ENCODE results near the gene ATP1A1.

The ATP1A1 gene

DNA sequence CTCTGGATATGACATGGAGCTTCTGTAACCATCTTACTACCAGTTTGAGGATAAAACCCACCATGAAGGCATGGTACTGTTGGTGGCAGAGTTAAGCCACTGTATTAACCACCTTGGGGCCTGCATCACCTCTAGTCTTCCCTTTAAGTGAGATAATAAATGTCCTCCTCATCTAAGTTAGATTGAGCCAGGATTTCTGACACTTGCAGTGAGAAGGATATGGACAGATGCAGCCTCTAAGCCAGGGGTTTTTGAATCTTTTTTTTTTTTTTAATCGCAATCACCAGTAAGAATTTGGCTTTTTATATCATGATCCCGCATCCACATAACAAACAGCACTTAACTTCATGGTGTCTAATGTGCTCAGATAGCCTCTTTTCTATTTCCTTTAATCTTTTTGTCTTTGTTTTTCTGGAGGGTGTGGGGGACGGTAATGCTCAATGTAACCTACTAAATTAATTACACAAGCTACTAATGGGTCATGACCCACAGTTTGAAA, 42.2 kb downstream of the ATP1A1 start:
- H3K9ac ChIP-seq (ENCODE audit: low read depth, low read length, poor library complexity) = no peak overlapping the region
- H3K18ac ChIP-seq (ENCODE audit: low read length) = no peak overlapping the region
- H2BK15ac ChIP-seq (ENCODE audit: low read length) = no peak overlapping the region
- no peak overlapping the region for H2AFZ ChIP-seq (ENCODE audit: low read length)
- no peak overlapping the region for H3K4ac ChIP-seq (ENCODE audit: low read length)
- no peak overlapping the region for H3K14ac ChIP-seq (ENCODE audit: low read length)
- H3K4me3 ChIP-seq (ENCODE audit: low read length in 2 of 2) = no peak overlapping the region
- no peak overlapping the region for H2BK5ac ChIP-seq (ENCODE audit: low read length)
- H3K23ac ChIP-seq (ENCODE audit: low read depth, low read length, poor library complexity) = no peak overlapping the region
- peaks cover 5 to 7% of the 10 kb centered on the region in 2 donors for H3K4me1 ChIP-seq (ENCODE audit: control insufficient read depth in 2 of 2, insufficient read depth in 1 of 2, low read depth in 1 of 2, low read length in 2 of 2)
- no peak overlapping the region for H2BK120ac ChIP-seq (ENCODE audit: low read depth, low read length)
- no peaks in the 10 kb centered on the region for H3K9me3 ChIP-seq (replicated peaks in 1 of 2; ENCODE audit: control insufficient read depth in 2 of 2, insufficient read depth in 1 of 2, low read depth in 1 of 2, low read length in 2 of 2)
- no peak overlapping the region for H3K4me2 ChIP-seq (ENCODE audit: insufficient read depth, low read length, poor library complexity, severe bottlenecking)
- DNase-seq (ENCODE audit: low spot score) = no peak
- no peak overlapping the region for H2BK12ac ChIP-seq (ENCODE audit: low read length)
- no peaks in the 10 kb centered on the region for H3K27me3 ChIP-seq (ENCODE audit: control insufficient read depth in 3 of 3, insufficient read depth in 3 of 3, low read depth in 1 of 3, low read length in 3 of 3)
- peaks cover 1% of the 10 kb centered on the region for H3K79me1 ChIP-seq (ENCODE audit: low read depth, low read length)
- no peak overlapping the region for H4K8ac ChIP-seq (ENCODE audit: low read depth, low read length)
- no peak overlapping the region for H2AK5ac ChIP-seq (ENCODE audit: low read depth, low read length)
- H3K36me3 ChIP-seq (replicated peaks in 1 of 2; ENCODE audit: control insufficient read depth in 2 of 2, insufficient read depth in 2 of 2, low read length in 2 of 2) = no peaks in the 10 kb centered on the region
- no peak overlapping the region for H3K27ac ChIP-seq (replicated peaks; ENCODE audit: low read length)
- H4K91ac ChIP-seq (ENCODE audit: low read depth, low read length, poor library complexity) = no peak overlapping the region
- no CpG with 5 or more reads among the region's 3 CpGs for WGBS, 2 donors (ENCODE audit: extremely low coverage in 2 of 2, insufficient read length in 2 of 2, insufficient replicate concordance in 1 of 2)

DNA sequence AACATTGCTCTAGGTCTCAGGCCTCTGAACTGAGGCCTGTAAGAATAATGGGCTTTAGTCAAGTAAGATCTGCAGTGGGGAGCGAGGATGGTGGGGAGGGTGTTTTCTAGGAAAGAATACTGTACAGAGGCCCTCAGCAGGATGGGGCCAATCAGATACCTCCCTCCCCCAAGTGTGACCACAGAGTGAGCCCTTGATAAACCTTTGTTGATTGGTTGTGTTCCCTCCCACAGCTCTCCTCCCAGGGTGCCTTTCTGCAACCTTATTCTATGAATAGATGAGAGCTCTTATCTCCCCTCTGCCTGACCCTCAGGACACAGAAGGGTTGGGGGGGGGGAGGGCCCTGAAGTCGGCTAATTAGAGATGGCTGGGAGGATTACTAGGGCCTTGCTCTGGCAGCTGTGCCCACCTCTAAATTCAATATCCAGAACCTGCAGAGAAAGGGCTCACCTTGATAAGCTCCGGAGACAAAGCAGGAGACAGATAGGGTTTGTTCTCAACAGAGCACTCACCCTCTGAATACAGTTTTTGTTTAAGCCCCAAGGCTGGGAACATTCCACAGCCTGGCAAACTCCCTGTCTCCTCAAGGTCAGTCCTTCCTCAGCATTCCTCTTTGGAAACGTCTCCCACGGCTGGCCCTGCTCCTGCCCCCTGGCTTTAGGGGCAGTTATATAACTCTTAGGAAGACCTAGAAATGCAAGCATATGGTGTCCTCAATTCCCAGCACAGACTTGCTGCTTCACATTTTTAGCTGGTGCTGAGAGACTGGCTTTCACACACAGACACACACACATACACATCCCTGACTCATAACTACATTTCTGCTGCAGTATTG, 42.9 kb downstream of the ATP1A1 start:
- no peak overlapping the region for H3K4ac ChIP-seq (ENCODE audit: low read length)
- H2AFZ ChIP-seq (ENCODE audit: low read length) = no peak overlapping the region
- peak; percentile 29 for DNase-seq (ENCODE audit: low spot score)

DNA sequence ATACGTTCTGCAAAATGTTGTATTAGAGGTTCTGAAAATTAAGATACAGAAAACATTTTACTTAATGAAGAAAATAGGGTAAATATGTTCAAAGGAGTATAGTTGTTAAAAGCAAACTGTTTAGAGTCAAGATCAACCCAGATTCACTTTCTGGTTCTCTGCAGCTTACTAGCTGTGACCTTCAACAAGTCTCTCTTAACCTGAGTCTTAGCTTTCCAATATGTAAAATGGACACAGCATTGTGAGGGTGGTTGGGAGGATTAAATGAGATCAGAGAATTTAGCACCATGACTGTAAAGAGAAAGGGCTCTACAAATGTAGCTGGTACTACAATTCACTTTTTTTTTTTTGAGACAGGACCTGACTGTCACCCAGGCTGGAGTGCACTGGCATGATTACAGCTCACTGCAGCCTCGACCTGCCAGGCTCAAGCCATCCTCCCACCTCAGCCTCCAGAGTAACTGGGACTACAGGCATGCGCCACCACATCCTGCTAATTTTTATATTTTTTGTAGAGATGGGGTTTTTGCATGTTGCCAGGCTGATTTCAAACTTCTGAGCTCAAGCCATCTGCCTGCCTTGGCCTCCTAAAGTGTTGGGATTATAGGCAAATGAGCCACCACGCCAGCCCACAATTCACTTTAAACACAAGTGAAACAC, 43.9 kb downstream of the ATP1A1 start:
- Histone ChIP-seq H3K27me3 (ENCODE audit: control insufficient read depth in 3 of 3, insufficient read depth in 3 of 3, low read depth in 1 of 3, low read length in 3 of 3) (peaks cover 0 to 15% (median 0%) of the 10 kb centered on the region in 3 experiments), H3K4me2 (ENCODE audit: insufficient read depth, low read length, poor library complexity, severe bottlenecking) (no peak overlapping the region), H3K18ac (ENCODE audit: low read length) (no peak overlapping the region), H4K91ac (ENCODE audit: low read depth, low read length, poor library complexity) (no peak overlapping the region), H3K36me3 (replicated peaks in 1 of 2; ENCODE audit: control insufficient read depth in 2 of 2, insufficient read depth in 2 of 2, low read length in 2 of 2) (no peaks in the 10 kb centered on the region), H2AFZ (ENCODE audit: low read length) (no peak overlapping the region), H3K14ac (ENCODE audit: low read length) (no peak overlapping the region), H2BK5ac (ENCODE audit: low read length) (no peak overlapping the region), H4K8ac (ENCODE audit: low read depth, low read length) (no peak overlapping the region), H3K4me1 (ENCODE audit: control insufficient read depth in 2 of 2, insufficient read depth in 1 of 2, low read depth in 1 of 2, low read length in 2 of 2) (peaks cover 5 to 7% of the 10 kb centered on the region in 2 donors), H3K79me1 (ENCODE audit: low read depth, low read length) (peaks cover 1% of the 10 kb centered on the region), H3K4ac (ENCODE audit: low read length) (no peak overlapping the region), H3K23ac (ENCODE audit: low read depth, low read length, poor library complexity) (no peak overlapping the region), H3K4me3 (ENCODE audit: low read length in 2 of 2) (no peak overlapping the region), H3K27ac (replicated peaks; ENCODE audit: low read length) (no peak overlapping the region), H2BK15ac (ENCODE audit: low read length) (no peak overlapping the region), H3K9me3 (replicated peaks in 1 of 2; ENCODE audit: control insufficient read depth in 2 of 2, insufficient read depth in 1 of 2, low read depth in 1 of 2, low read length in 2 of 2) (no peaks in the 10 kb centered on the region), H3K9ac (ENCODE audit: low read depth, low read length, poor library complexity) (no peak overlapping the region), H2AK5ac (ENCODE audit: low read depth, low read length) (no peak overlapping the region), H2BK120ac (ENCODE audit: low read depth, low read length) (no peak overlapping the region), H2BK12ac (ENCODE audit: low read length) (no peak overlapping the region)
- no peak for DNase-seq (ENCODE audit: low spot score)
- no CpG with 5 or more reads among the region's 4 CpGs for WGBS, 2 donors (ENCODE audit: extremely low coverage in 2 of 2, insufficient read length in 2 of 2, insufficient replicate concordance in 1 of 2)

More for the DNA sequence above, 42.9 kb downstream of the ATP1A1 start:
- H2BK12ac ChIP-seq (ENCODE audit: low read length) = no peak overlapping the region
- no peak overlapping the region for H4K91ac ChIP-seq (ENCODE audit: low read depth, low read length, poor library complexity)
- no peak overlapping the region for H2BK120ac ChIP-seq (ENCODE audit: low read depth, low read length)
- H3K9ac ChIP-seq (ENCODE audit: low read depth, low read length, poor library complexity) = no peak overlapping the region
- H3K27me3 ChIP-seq (ENCODE audit: control insufficient read depth in 3 of 3, insufficient read depth in 3 of 3, low read depth in 1 of 3, low read length in 3 of 3) = peaks cover 0 to 6% (median 0%) of the 10 kb centered on the region in 3 experiments
- H3K4me1 ChIP-seq (ENCODE audit: control insufficient read depth in 2 of 2, insufficient read depth in 1 of 2, low read depth in 1 of 2, low read length in 2 of 2) = peaks cover 5 to 7% of the 10 kb centered on the region in 2 donors
- H3K4me3 ChIP-seq (ENCODE audit: low read length in 2 of 2) = no peak overlapping the region
- WGBS, 2 donors (ENCODE audit: extremely low coverage in 2 of 2, insufficient read length in 2 of 2, insufficient replicate concordance in 1 of 2) = no CpG with 5 or more reads among the region's 5 CpGs
- H2AK5ac ChIP-seq (ENCODE audit: low read depth, low read length) = no peak overlapping the region
- no peaks in the 10 kb centered on the region for H3K9me3 ChIP-seq (replicated peaks in 1 of 2; ENCODE audit: control insufficient read depth in 2 of 2, insufficient read depth in 1 of 2, low read depth in 1 of 2, low read length in 2 of 2)
- H3K23ac ChIP-seq (ENCODE audit: low read depth, low read length, poor library complexity) = no peak overlapping the region
- no peak overlapping the region for H3K18ac ChIP-seq (ENCODE audit: low read length)
- no peak overlapping the region for H3K14ac ChIP-seq (ENCODE audit: low read length)
- peaks cover 1% of the 10 kb centered on the region for H3K79me1 ChIP-seq (ENCODE audit: low read depth, low read length)
- H4K8ac ChIP-seq (ENCODE audit: low read depth, low read length) = no peak overlapping the region
- no peak overlapping the region for H3K27ac ChIP-seq (replicated peaks; ENCODE audit: low read length)
- H3K4me2 ChIP-seq (ENCODE audit: insufficient read depth, low read length, poor library complexity, severe bottlenecking) = no peak overlapping the region
- no peak overlapping the region for H2BK5ac ChIP-seq (ENCODE audit: low read length)
- no peaks in the 10 kb centered on the region for H3K36me3 ChIP-seq (replicated peaks in 1 of 2; ENCODE audit: control insufficient read depth in 2 of 2, insufficient read depth in 2 of 2, low read length in 2 of 2)
- H2BK15ac ChIP-seq (ENCODE audit: low read length) = no peak overlapping the region

DNA sequence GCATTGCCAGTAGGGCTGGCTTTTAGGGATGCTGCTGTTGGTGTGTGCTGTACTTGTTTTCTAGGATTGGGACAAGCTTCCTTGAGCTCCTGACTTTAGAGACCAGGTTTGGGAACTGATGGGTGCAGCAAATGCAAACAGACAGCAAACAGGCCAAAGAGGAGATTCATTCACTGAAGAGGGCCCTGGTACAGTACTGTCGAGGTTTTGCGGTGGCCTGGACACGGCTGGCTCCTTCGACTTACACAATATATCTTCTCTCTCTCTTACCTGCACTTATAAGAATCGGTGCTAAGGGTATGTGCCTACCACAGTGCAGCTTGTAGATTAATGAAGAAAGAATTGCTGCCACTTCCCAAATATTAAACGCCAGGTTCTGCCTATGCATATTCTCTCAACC, 44.6 kb downstream of the ATP1A1 start:
- Histone ChIP-seq H2BK5ac (ENCODE audit: low read length) (no peak overlapping the region), H4K8ac (ENCODE audit: low read depth, low read length) (no peak overlapping the region), H3K18ac (ENCODE audit: low read length) (no peak overlapping the region), H2AFZ (ENCODE audit: low read length) (peak overlapping the region; percentile 94), H3K27ac (replicated peaks; ENCODE audit: low read length) (no peak overlapping the region), H3K79me1 (ENCODE audit: low read depth, low read length) (peaks cover 1% of the 10 kb centered on the region), H3K23ac (ENCODE audit: low read depth, low read length, poor library complexity) (no peak overlapping the region), H3K27me3 (ENCODE audit: control insufficient read depth in 3 of 3, insufficient read depth in 3 of 3, low read depth in 1 of 3, low read length in 3 of 3) (peaks cover 0 to 19% (median 0%) of the 10 kb centered on the region in 3 experiments), H3K9ac (ENCODE audit: low read depth, low read length, poor library complexity) (no peak overlapping the region), H2BK15ac (ENCODE audit: low read length) (no peak overlapping the region), H2BK120ac (ENCODE audit: low read depth, low read length) (no peak overlapping the region), H2BK12ac (ENCODE audit: low read length) (no peak overlapping the region), H3K4ac (ENCODE audit: low read length) (no peak overlapping the region), H4K91ac (ENCODE audit: low read depth, low read length, poor library complexity) (no peak overlapping the region), H3K14ac (ENCODE audit: low read length) (no peak overlapping the region), H2AK5ac (ENCODE audit: low read depth, low read length) (no peak overlapping the region), H3K4me3 (ENCODE audit: low read length in 2 of 2) (peak overlapping the region in 1 of 2 donors; percentile 81), H3K36me3 (replicated peaks in 1 of 2; ENCODE audit: control insufficient read depth in 2 of 2, insufficient read depth in 2 of 2, low read length in 2 of 2) (no peaks in the 10 kb centered on the region), H3K9me3 (replicated peaks in 1 of 2; ENCODE audit: control insufficient read depth in 2 of 2, insufficient read depth in 1 of 2, low read depth in 1 of 2, low read length in 2 of 2) (no peaks in the 10 kb centered on the region), H3K4me2 (ENCODE audit: insufficient read depth, low read length, poor library complexity, severe bottlenecking) (peak overlapping the region; percentile 89), H3K4me1 (ENCODE audit: control insufficient read depth in 2 of 2, insufficient read depth in 1 of 2, low read depth in 1 of 2, low read length in 2 of 2) (peaks cover 5 to 7% of the 10 kb centered on the region in 2 donors)
- DNase-seq (ENCODE audit: low spot score) = no peak
- no CpG with 5 or more reads among the region's 6 CpGs for WGBS, 2 donors (ENCODE audit: extremely low coverage in 2 of 2, insufficient read length in 2 of 2, insufficient replicate concordance in 1 of 2)
